Omental fat pad (tissue), 4 donors: Measurements from ENCODE around the gene PRCP. TPM values are rescaled to one million over a fixed set of nuclear protein-coding genes. Genes with fewer than 3 reads are reported as not detected.

Experiments used
- ATAC-seq: fragments of 150-250 bp; one replicate; pipeline ENCODE4 v1.9.1; 2016; ENCODE audit warnings: mild to moderate bottlenecking, moderate library complexity; ENCODE audit not compliant: low FRiP score
- DNase-seq: peaks from one replicate; pipeline ENCODE4 v3.0.0-alpha.2; 2019; ENCODE audit warnings: low spot score
- CTCF ChIP-seq, 3 donors: fragments of 450-650 bp; IDR thresholded peaks; one replicate each; pipeline ENCODE4 v1.5.1; 2016 to 2017; ENCODE audit warnings: antibody characterized with exemption in 3 of 3, mild to moderate bottlenecking in 3 of 3, moderate library complexity in 2 of 3
- total RNA-seq, 4 donors: library from RNA; depleted of rRNA; stranded (reverse); fragments of >200 nt; gene quantifications; one replicate each; pipeline ENCODE4 v1.1.0, GENCODE V29; 2016

PRCP gene
- total RNA-seq, 4 donors from 2014 or later, result 59.6 to 82.4 (median 68.8) TPM

- ATAC-seq (no peak), DNase-seq (no peak)
- TF ChIP-seq CTCF (IDR thresholded peaks at IDR 0.05), result no peak
Measured at GRCh38 chr11:82775218-82775617, 125.0 kb downstream of the PRCP start.

Other genes starting within 250 kb of the PRCP start
- gene FAM181B, start 166.6 kb downstream of the PRCP start, total RNA-seq, result under 1 TPM in 3 of 4 donors, not detected in 1; 0.12 to 0.32 (median 0.31) TPM
- gene DDIAS, start 1.3 kb upstream of the PRCP start, total RNA-seq, result 1 to 10 TPM in 1 of 4 donors, under 1 TPM in 3; 0.13 to 4.1 (median 0.87) TPM
- 10 to 100 TPM; 14.8 to 37.9 (median 23.5) TPM for gene RAB30, start 171.5 kb upstream of the PRCP start, total RNA-seq